Endometrium (tissue), 2 donors: ENCODE data around the gene OSBPL5.
A peak's percentile ranks its signal among the peaks of the same experiment; 100 is the strongest.

Experiments
- FAIRE-seq: peaks from 2 replicates; lab custom pipeline; 2012; peaks lifted over from hg19 to GRCh38; lab: Jason Lieb, UNC
- donor health status: control.
- donor health status: control.

OSBPL5 gene

GRCh38 chr11:3162410-3163240, 2.5 kb downstream of the OSBPL5 start:
- FAIRE-seq: no peak

GRCh38 chr11:3161720-3162409, 3.2 kb downstream of the OSBPL5 start:
- FAIRE-seq: no peak

- no peak for FAIRE-seq
These were observed 3.8 kb downstream of the OSBPL5 start for GRCh38 chr11:3161309-3161708.

DNA sequence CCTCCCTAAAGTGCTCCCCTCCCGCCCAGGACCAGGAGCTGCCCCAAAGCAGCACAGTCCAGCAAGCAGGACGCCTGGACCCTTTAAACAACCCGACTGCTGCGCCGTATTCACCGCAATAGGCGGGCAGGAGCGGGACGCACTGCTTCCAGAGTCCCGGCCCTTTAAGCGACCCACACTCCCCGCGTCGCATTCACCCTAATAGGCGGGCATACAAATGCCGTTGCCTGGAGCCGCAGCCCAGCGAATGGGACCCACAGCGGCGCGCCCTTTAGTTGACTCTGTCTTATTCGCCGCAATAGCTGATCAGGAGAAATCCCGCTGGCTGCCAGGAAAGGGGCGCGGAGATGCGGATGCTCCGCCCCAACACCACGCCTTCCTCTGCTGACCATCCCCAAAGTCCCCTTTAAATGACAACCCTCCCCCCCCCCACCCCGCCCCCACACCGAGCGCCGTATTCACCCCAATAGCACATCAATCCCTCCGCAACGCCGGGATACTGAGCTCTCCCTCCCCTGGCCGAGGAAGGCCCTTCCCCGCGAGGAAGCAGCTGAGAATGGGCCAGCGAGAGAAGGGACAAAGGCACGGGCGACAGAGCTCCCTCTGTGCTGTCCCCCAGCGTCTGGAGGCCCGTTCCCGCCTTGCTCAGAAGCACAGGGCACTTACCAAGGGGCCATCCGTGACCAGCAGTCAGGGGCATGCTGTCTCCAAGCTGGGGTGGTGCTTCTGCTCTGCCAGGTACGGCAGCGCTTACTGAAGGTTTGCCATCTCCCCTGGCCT, 4.7 kb downstream of the OSBPL5 start:
- no peak for FAIRE-seq

- no peak for FAIRE-seq
These were observed 5.6 kb downstream of the OSBPL5 start for GRCh38 chr11:3159296-3160190.

GRCh38 chr11:3158821-3159220, 6.3 kb downstream of the OSBPL5 start:
- no peak for FAIRE-seq

DNA sequence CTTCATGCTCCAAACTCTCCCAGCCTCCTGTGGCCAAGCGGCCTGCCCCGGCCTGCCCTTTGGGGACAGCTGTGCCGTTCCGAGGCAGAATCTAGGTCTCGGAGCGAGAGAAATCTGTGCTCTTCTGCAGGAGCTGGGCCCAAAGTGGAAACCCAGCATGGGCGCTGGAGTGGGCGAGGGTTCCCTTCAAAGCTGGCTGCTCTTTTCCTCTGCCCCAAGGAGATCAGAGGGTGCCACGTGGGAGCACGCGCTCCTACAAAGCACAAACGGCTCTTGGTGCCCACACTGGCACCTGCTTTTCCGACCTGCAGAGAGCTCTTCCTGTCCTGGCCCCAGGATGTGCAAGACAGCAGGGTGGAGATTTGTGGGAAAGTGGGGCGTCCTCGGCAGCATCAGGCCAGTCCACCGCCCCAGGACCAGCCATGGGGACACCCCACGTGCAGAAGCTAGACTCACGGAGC, 6.9 kb downstream of the OSBPL5 start:
- no peak for FAIRE-seq

DNA sequence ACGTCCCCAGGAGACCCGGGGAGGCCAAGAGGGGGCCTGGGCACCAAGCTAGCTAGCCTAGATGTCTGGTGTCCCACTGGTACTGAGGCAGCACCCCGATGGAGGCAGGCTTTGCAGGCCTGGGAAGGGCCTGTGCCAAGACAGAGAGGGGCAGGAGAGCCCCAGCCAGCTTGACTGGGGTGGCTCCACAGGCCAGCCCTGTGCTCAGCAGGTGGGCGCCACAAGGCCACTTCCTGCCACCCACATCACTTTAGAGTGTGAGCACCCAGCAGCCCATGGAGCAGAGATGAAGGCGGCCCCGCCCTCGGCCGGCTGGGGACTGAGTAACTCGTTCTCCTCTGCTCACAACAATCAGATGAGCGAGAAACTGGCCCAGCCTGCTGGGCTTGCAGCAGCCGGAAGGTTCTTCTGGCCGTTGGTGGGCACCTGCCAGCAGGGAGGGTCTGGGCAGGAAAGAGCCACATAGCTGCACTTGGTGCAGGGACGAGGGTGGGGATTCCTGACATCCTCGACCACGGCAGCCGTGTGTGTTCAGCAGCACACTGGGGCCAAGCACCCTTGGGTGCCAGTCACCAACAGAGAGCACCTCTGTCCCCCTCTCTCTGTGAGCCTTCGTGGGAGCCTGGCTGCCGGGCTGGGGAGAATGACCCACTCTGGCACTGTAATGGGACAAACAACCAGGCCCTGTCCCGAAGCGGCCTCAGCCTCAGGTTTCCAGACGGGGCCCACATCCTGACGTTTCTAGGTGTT, 7.6 kb downstream of the OSBPL5 start:
- FAIRE-seq: no peak

DNA sequence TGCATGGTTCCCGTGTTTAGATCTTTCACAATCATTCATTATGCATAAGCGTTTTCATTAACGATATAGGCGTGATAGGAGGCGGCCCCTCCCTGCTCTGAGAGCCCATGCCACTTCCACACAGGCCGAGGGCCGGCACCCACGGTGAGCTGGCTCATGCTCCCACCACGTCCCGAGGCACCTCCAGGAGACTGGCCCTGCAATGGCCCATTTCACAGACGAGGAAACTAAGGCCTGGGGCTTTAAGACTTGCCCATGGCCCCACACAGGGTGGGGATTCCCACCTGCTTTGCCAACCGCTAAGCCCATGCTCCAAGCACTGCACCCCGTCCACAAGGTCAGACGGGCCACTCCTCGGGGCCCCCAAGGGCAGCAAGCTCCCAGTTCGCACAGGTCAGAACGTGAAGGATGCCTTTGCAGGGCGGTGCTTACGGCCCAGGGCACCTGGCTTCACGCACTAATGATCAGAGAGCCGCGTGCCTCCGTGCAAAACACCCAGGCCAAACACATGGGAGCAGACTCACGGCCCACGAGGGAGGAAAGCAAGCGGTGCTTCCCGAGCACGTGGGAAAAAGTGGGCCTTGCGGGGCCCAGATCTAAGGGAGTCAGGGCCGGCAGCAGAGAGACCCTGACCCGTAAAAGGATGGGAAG, 8.3 kb downstream of the OSBPL5 start:
- no peak for FAIRE-seq

- FAIRE-seq: no peak
These were observed 8.8 kb downstream of the OSBPL5 start for GRCh38 chr11:3156282-3156660.

- peak; percentile 23 for FAIRE-seq
These were observed 9.3 kb downstream of the OSBPL5 start for GRCh38 chr11:3155691-3156258.

GRCh38 chr11:3155216-3155615, 9.9 kb downstream of the OSBPL5 start:
- no peak for FAIRE-seq

GRCh38 chr11:3154001-3154599, 11.0 kb downstream of the OSBPL5 start:
- FAIRE-seq: no peak

GRCh38 chr11:3153291-3153861, 11.7 kb downstream of the OSBPL5 start:
- no peak for FAIRE-seq

DNA sequence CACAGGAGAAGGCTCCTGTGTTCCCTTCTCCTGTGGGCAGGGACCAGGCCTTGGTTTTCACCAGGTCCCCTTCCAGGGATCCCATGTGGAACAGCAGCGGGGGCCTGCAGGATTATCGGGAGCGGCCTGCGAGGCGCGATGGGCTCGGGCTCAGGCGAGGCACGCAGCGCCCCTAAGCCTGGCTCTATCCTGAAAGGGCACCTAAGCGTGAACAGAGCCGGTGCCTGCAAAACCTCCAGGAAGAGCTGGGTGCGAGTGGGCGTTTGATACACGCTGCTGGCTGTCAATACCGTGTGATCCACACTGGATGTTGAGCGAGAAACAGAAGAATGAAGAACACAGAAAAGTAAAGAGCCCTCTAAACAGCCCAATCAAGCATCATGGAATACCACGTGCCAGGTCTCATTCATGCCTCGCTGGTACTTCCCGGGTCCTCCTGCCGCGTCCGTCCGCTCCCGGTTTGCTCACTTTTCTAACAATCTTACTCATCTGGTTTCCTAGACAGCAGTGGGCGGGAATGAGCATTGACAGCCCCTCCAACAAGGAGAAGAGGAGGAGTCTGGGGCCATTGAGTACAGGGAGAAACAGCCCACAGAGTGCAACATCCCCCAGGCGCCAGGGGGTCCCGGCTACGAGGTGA, 12.5 kb downstream of the OSBPL5 start:
- no peak for FAIRE-seq

- FAIRE-seq: no peak
These were observed 14.4 kb downstream of the OSBPL5 start for GRCh38 chr11:3150726-3151125.

- no peak for FAIRE-seq
These were observed 15.3 kb downstream of the OSBPL5 start for GRCh38 chr11:3149852-3150188.

DNA sequence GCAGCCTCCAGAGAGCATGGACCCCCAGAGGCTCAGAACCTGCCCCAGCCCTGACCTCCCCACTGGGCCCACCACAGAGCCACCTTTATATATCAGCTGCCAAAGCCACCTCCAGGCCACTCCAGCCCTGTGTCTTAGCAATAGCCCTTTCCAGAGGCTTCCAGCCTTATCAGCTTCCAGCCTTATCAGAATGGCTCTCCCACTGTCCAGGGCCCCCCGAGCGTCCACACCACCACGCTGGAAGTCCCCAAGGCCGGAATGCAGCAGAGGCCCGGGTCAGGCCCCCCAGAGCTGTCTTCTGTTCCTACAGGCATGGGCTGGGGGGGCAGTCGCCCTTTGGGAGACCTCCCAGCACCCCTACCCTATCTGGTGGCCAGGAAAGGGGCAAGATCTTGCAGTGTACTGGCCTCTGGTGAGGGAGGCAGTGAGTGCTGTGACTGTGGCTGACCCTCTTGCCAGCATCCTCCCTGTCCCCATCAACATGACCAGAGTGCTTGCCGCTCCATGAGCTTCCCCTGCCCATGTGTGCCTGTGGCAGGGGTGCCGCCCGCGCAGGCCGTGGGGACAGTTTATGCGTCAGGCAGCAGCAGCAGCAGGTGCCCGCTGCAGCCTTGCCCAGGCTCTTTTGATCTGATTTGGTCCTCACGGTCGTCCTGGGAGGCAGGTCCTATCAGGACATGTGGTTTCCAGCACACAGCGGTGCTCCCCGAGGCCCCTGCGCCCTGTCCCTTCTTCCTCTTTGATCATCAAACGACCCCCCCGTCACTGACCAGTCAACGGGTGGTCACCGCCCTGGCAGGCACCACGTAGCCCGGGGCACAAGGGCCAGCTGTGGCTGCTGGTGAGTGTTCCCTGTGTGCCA, 15.9 kb downstream of the OSBPL5 start:
- no peak for FAIRE-seq
